Activated T-helper 1 cell treated with anti-CD3 and anti-CD28 coated beads, Interleukin-2, amount 50 U/mL, for 16 hours (primary cell): ENCODE results near the gene AIM2.

Experiments
- DNase-seq, 2 donors: peaks; one replicate each; pipeline ENCODE4 v3.0.0-alpha.2; 2020; ENCODE audit warnings: low read depth in 1 of 2, low spot score in 1 of 2

AIM2 gene

DNA sequence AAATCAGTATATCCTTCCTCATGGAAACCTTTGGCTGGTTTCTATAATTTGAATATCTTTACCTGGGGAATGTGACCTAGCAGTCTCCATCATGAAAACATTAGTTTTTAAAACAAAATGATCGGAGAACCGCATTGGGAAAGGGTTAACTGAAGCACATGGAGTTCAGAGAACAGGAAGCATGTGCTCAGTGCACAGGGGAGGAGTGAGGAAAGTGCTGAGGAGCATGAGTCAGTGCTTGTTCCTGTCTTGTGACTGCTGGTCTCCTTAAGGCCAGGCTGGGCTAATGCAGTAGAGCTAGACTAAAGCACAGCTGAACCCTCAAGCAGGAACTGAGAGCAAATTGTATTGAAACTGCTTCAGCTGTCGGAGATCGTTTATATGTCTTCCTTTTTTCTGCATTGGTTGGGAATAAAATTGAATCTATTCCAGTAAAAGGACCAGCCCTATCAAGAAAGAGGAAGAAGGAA, 61.1 kb downstream of the AIM2 start:
- DNase-seq, result peak; percentile 40 to 49

DNA sequence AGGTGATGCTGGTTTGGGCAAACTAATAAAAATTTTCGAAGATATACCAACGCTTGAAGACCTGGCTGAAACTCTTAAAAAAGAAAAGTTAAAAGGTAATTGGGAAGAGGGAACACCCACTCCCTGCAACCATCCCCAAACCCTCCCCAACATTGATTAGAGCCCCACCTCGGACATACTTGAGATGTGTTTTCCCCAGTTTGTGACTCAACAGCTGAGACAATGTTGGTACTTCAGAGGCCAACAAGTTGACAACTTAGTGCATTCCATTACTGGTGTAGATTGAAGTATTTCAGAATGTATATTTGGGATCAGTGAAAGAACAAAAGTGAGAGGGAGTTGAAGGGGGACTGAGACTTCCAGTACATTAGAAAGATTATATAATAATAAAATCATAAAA, 61.7 kb downstream of the AIM2 start:
- no peak for DNase-seq

DNA sequence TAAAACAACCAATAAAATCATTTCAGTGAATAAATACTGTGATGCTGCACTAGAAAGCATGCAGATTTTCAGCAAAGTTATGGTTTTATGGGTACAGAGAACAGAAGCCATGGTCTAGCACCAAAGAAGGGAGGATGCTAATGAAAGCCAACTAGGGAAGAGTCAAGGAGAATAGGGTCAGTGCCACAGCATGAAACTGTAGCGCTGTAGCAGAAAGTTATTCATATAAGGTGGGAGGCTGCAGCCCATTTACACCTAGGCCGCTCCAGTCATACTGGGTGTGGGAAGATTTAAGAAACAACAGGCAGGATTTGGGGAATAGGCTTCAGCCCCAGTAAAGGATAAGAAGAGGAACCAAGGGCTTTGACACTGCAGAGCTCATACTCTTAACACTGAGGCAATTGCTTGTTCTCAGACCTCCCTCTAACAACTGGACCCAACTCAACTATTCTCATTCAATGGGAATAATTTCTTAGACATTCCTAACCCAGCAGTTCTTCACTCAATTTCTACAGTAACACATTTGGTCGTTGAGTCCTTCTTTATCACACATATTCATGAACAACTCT, 62.5 kb downstream of the AIM2 start:
- no peak for DNase-seq

DNA sequence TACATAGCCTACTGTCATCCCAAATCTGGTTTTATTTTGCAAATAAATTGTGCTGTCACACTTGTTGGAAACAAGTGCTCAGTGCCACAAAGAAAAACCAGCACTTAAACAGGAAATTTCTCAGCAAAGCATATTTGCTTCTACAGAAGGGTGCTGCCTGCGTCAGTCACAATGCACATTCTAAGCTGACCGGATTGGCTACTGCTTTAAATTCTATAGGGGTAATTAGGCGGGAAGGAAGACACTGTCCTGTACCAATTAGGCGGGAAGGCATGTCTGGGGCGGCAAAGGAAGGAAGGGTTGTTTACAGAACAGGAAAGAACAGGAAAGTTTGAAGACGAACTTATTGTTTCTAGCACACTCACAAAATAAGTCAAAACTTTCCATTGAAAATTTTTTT, 64.1 kb downstream of the AIM2 start:
- peak in 1 of 2 donors; percentile 15 for DNase-seq
